ENCODE data around the gene LONP2.
A peak's percentile ranks its signal among the peaks of the same experiment; 100 is the strongest.
"Not testable (repeated sequence)": the region's sequence is repeated elsewhere in the genome, so short reads cannot be mapped to it uniquely, and the experiment has no call there.

Gene LONP2

DNA sequence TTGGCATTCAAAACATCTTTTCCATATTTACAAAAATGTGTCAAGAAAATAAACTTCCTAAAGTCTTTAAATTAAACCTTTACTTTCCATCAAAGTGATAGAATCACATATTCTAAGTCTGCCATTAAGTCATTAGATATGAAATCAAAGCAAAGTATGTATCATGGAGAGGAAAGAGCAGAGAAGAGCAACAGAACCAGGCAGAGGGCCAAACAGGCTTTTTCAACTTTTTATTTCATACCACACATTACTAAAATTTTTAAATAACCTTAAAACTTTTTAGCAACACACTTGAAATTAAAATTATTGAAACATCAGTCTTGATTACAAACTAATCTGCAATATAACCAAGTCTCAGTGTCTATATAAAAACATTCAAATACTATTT lies 127.3 kb downstream of the LONP2 start:
- DNase-seq, result no peak

DNA sequence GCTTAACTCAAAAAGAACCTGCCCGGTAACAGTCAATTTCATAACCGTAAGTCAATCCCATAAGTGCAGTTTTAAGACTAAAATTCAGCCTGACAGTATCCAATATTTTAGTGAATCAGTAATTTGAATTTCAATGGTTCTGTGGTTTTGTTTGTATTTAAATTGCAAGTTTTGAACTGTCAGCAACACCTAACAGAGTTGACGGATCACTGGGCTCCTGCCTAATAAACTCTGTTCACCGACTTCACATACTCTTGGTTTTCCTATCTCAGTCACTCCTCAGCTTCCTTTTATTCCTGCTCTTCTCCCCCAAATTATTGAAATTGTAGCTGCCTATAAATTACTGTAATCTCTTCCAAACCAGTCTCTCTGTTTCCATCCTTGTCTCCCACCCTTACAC lies 128.6 kb downstream of the LONP2 start:
- DNase-seq, result no peak

DNA sequence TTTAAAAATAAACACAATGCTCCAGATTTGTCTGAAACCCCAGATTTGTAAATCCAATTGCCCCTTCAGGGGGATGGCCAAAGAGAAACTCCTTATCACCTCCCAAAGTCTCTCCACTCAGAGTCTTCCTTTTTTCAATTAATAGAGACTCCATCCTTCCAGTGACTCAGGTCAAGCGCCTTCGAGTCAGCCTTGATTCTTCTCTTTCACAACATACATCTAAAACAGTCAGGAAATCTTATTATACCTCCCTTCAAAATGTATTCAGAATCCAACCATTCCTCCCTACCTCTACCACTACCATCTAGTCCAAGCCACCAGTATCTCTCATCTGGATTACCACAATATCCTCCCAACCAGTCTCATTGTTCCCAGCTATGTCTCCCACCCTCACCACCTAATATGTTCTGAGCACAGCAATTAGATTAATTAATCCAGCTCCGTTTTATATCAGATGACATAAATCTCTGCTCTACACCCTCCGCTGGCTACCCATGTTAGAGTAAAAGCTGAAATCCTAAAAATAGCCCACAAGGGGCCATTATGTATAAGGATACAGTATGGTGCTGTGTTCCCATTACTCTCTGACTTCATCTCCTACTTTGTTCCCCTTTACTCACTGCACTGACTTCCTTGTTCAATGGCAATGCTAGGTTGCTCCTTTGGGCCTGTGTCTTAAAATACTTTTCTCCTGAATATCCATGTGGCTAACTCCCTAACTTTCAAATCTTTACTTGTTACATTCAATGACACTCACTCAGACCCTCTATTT lies 129.3 kb downstream of the LONP2 start:
- DNase-seq, result no peak

DNA sequence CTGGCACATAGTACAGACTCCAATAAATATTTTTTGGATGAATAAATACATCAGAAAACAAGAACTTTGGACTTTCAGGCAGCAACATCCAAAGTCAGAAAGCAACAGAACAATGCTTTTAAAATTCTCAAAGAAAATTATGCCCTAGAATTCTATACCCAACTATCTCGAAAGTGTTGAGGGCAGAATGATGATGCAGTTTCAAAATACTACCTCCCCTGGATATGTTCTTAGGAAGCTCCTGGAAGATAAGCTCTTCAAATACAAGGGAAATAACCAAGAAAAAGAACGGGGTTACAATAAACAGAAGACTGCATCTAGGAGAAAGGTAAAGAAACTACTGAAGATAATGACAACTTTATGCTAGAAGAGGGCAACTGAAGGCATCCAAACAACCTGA lies 130.2 kb downstream of the LONP2 start:
- DNase-seq, result no peak

DNA sequence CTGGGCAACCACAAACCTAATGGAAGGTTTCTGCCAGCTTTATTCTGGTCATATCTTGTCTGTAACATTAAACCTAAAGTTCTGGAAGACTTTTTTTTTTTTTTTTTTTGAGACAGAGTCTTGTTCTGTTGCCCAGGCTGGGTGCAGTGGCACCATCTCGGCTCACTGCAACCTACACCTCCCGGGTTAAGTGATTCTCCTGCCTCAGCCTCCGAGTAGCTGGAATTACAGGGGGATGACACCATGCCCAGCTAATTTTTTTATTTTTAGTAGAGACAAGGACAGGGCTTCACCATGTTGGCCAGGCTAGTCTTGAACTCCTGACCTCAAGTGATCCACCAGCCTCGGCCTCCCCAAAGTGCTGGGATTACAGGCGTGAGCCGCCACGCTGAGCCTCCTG lies 133.2 kb downstream of the LONP2 start:
- DNase-seq, result not testable (repeated sequence)

DNA sequence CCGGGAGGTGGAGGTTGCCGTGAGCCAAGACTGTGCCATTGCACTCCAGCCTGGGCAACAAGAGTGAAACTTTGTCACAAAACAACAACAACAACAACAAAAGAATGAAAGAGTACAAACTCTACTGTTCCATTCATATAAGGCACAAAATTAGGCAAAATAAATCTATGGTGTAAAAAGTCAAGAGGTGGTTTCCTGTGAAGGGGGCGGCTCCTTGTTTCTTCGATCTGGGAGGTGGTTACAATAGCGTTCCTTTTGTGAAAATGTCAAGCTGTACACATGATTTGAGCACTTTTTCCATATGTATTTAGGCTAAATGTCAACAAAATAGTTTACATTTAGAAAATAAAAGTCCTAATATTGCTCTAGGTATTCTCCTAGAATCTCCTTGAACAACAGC lies 134.2 kb downstream of the LONP2 start:
- no peak for DNase-seq

DNA sequence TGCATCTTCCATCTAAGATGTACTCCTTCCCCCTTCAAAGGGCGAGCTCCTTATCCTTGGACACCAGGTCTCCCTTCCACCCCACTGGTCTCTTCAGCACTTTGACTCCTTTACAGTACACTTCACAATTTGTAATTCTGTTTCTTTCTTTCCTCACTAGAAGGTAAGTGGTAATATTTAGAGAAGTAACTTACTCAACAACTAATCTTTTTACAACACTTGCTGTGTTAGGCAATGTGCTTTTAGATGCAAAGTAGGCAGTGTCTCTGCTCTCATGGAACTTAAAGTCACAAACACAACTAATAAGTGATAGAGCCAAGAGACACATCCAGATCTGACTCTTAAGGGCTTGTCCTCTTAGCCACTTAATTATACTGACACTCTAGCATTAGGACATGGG lies 134.7 kb downstream of the LONP2 start:
- DNase-seq, result no peak

DNA sequence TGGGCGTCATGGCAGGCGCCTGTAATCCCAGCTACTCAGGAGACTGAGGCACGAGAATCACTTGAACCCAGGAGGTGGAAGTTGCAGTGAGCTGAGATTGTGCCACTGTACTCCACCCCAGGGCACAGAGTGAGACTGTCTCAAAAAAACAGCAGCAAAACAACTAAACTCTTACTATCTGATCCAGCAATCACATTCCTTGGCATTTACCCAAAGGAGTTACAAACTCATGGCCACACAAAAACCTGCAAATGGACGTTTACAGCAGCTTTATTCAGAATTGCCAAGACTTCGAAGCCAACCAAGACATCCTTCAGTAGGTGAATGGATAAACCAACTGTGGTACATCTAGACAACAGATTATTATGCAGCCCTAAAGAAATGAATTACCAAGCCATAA lies 137.1 kb downstream of the LONP2 start:
- DNase-seq, result no peak

DNA sequence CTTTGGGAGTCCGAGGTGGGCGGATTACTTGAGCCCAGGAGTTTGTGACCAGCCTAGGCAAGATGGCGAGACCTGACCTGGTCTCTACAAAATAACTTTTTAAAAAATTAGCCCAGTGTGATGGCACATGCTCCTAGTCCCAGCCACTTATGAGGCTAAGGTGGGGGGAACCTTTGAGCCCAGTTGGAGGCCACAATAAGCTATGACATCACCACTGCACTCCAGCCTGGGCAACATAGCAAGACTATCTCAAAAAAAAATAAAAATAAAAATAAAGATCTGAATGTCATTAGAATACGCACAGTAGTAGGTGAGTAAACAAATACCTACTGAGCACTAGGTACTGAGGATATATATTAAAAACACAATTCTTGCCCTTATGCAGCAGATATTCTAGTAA lies 138.0 kb downstream of the LONP2 start:
- no peak for DNase-seq

DNA sequence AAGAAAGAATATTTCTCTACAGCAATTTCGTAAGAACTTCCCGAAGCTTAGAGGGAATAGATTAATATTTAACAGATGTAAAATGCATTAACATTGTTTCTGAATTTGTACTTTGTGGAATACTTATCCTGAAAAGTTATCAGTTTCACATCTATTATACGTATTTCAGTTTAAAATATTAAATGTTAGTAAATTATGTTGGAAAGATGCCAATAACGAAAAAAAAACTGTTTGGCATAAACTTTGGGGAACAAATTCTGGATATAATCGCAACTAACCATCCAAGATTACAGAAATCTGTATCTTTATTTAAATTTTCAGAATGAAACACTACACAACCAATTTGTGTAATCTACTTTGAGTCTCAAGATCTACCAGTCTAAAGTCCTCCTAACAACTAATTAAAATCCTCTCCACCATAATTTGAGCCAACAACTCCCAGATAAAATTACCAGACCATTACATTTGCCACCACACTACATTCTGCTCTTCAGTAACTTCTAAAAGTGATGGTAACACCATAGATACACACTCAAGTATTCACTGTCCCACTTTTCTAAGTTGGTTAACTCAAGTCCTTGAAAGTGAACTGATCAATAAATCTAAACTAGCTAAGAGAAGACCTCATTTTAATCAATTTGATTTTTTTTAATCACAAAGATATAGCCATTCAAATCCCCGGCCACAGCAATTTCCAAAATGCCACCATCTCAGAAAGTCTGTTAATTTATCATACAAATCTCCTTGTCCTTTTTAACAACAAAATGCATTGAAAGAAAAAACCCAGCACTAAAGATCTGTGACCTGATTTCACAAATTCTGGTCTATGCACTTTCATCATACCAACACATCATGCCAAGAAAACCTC lies 139.1 kb downstream of the LONP2 start:
- DNase-seq, result no peak

DNA sequence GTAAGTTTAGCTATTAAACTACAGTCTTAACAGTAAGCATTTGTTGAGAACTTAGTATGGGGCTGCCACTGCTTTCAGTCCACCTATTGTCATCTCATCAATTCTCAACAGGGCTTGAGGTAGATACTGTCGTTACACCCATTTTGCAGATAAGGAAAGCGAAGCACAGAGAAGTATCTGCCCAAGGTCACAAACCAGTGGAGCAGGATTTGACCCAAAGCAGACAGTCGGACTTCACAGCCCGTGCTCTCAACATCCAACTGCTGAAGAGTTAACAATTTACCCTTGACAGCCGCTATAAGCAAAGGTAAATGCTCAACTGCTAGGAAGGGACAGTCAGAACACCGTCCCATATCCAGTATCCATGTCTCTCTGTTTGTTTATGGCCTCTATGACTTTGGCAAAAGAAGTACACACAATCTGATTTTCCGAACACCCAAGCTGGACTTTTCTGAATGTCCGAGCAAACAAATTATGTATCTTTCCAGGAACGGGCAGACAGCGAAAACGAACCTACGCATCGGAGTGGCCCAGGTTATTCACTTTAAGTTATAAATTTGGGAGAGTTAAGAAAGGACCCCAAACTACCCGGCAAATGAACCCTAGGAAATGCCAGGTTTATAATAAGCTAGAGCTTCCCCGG lies 139.9 kb downstream of the LONP2 start:
- DNase-seq, result peak in 1 of 2 donors; percentile 6

DNA sequence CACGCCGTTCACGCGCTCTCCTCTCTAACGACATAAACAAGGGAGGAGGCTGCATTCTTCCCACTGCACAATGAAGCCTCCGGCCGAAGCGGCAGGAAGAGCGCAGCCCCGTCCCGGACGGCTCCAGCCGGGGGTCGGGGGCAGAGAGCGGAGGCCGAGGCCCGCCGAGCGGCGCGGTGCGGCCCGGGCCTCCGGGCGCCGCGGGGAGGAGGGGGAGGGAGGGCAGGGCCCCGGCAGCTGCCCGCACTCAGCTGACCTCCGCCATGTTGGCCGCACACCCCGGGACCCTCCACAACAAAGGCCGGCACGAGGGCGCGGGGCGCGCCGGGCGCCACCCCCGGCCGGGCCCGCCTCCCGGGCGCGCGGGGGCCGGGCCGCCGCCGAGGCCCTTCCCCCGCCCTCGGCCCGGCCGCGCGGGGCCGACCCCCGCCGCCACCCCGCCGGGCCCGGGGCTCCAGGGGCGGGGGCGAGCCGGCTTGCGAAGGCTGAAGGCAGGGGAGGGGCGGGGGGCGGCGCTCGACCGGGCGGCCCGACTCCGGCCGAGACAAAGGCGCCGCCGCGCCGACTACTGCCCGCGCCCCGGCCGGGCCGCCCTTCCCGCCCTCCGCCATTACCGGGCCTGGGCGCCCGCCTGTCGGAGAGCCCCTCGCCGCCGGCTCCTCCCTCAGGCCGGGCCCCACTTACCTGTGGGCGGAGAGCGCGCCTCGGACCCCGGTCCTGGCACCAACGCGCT lies 140.6 kb downstream of the LONP2 start:
- DNase-seq, result peak; percentile 36 to 45

DNA sequence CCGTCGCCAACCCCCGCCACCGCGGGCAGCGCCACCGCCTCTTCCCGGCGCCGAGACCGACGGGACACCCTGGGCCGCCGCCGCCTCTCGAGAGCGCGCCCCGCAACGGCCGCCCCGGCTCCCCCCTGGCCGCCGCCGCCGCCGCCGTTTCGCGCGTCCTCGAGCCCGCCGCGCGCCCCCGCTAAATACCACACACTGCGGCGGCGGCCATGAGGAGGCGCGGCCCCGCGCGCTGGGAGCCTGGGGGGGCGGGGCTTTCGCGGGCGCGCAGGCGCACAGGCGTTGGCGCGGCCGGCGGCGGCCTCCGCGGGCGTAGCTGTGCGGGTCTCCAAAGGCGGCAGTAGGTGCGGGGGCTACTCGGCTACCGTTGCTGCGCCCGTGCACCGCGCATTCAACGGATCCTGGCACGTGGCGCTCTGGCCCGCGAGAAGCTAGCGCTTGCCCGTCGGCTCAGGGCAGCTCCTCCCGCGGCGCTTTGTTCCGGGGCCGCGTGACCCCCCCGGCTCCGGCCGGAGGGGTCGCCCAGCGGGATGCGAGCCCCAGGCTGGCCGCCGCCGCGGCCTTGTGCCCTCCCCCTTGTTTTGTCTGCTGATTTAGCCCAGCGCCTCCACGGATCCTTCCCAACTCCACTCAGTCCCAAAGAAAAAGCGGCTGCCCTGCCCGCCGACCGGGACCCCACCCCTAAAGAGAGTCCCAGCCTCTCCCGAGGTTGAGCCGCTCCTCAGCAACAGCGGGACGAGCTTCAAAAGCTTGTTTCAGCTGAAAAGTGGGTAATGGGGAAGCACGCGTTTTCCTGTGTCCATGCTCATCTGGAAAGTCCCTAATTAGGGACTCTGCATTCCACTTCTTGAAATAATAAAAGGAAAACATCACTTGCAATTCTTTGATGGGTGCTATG lies 141.4 kb downstream of the LONP2 start, which contains the start of gene SIAH1:
SIAH1 (minus strand) TSS at position 161 of the 898 bp plus-strand sequence. CDS start 22,985 bp downstream, outside the sequence.
- DNase-seq, result peak; percentile 88 to 90

DNA sequence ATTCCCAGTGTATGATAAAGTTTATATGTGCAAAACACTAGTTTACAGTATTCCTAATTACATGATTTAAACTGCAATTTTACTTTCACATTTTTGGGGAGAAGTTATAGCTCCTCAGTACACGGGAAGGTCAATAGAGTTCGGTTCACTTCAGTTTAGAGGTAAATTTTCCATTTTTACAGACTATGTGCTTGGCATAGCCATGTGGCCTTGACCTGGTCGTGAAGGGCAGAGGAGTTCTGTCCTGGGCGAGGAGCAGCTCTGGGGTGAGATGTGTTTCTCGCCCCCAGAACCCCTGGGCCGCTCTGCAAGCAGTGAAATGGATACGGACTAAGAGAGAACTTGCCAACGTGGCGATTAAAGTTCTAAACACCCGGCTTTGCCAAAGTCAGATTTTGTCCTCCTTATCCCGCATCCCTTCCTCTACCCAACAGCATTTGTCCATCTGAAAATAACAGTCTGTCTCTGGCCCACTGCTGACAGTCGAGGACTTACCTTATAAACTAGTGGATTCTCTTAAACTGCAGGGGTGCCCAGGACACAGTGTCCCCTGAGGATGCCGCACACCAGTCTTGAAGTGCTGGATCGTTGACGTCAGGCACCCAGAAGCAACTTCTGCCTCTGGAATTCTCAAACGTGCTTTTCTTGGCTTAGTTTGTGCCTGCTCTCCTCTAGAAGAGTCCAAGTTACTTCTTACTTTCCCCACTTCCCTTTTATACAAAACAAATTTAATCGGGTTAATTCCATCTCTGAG lies 142.6 kb downstream of the LONP2 start:
- DNase-seq, result no peak

DNA sequence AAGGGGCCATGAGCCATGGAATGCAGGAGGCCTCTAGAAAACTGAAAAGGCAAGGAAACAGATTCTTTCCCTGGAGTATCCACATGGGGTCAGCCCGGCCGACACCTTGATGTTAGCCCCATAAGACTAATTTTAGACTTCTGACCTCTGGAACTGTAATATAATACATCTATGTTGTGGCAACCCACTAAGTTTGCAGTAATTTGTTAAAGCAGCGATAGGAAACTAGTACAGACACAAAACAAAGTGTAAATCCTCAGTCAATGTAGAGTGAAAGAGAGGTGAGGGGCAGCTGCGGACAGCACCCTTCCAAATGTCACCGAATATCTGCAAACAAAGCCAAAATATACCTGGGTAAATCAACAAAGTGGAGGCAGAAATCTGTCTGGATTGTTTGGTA lies 148.3 kb downstream of the LONP2 start:
- DNase-seq, result no peak

DNA sequence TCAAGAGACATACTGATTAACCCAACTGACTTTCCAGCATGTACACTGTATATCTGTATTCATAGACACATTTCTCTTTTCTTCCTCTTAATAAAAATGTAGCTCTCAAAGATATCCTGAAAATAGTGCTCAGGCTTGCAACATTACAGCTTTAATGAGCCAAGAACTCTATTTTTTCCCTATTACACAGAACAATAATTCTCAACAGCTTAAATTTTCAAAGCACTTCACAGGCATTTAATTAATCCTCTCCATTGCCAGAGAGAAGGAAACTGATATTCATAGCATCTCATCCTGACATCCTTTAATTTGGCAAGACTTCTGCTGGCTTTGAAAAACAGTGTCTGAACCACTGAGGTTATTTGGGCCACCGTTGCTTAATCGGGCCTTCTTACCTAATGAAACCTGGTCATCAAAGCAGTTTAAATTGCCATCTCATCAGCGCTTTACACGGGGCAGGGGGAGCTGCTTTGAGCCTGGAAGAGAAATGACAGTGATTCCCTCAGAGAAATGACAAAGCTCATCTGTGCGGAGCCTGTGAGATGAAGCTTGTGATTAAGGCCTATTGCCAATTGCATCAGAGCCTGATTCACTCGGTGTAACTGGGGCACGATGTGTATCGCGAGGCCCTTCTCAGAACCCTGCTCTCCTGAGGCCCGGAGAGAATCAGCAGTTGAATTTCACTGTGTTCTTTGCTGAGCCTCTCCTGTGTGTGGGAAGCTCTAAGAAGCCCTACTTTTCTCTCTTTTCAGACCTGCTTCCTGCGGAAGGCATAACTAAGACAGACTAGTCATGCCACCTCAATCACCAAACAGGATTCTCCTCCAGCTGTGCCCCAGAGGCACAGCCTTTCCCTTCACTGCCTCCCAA lies 149.6 kb downstream of the LONP2 start:
- DNase-seq, result no peak

DNA sequence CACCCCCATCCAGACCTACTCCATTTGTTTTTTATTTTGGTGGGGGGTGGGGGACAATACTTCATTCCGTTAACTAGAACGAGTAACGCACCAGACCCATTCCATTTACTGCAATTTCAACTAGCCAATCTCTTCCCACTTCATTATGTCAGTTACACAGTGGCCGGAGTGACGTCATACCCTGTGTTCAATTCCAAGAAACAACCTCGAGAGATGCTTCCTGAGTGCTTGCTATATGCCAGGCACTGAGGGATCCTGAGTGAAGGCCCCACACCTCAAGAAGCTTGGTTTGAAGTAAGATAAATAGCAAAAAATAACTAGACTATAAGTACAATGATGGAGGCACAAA lies 150.2 kb downstream of the LONP2 start:
- no peak for DNase-seq

DNA sequence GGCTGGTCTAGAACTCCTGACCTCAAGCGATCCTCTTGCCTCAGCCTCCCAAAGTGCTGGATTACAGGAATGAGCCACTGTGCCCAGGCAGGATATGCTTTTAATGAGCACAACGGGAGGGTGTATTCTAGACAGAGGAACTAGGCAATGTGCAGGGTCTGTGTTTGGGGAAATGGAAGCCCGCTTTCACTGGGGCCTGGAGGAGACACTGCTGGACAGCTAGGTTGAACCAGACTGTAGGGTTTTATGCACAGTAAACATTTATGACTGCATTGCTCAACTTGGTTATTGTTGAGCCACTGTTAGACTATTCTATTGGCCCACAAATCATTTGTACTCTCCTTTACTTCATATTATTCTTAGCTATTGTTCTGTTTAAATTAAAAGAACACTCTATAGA lies 151.3 kb downstream of the LONP2 start:
- no peak for DNase-seq

DNA sequence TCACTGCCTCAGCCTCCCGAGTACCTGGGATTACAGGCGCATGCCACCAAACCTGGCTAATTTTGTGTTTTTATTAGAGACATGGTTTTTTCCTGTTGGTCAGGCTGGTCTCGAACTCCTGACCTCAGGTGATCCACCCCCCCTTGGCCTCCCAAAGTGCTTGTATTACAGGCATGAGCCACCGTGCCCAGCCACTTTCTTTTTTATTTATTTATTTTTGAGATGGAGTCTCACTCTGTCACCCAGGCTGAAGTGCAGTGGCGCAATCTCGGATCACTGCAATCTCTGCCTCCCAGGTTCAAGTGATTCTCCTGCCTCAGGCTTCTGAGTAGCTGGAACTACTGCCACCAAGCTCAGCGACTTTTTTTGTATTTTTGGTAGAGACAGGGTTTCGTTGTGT lies 158.4 kb downstream of the LONP2 start:
- not testable (repeated sequence) for DNase-seq

DNA sequence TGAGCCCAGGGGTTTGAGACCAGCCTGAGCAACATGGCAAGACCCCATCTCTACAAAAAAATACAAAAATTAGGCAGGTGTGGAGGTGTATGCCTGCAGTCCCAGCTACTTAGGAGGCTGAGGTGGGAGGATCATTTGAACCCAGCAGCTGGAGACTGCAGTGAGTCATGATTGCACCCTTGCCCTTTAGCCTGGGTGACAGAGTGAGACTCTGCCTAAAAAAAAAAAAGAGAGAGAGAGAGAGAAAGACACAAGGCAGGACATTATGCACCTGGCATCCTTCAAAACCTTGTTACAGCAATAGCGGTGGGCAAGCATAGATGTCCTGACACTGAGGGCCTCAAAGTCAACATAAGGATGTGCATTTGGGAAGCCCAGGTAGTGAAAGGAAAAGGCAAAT lies 161.1 kb downstream of the LONP2 start:
- DNase-seq, result no peak
